Upper lobe of right lung (tissue), 1 donor: Measurements from ENCODE around the gene ZNF609. TPM values are rescaled to one million over a fixed set of nuclear protein-coding genes. Genes with fewer than 3 reads are reported as not detected.

Experiments
- ATAC-seq: fragments of 200-7000 bp; cut with Tn5 transposase; one replicate; pipeline ENCODE4 v1.9.1; 2020; ENCODE audit warnings: mild to moderate bottlenecking, moderate library complexity
- DNase-seq: peaks from one replicate; pipeline ENCODE4 v3.0.0-alpha.2; 2020
- H3K27ac ChIP-seq: fragments of 200-600 bp; one replicate; pipeline ENCODE4 v1.8.0; 2022
- H3K27me3 ChIP-seq: fragments of 200-600 bp; one replicate; pipeline ENCODE4 v1.8.0; 2022; ENCODE audit warnings: mild to moderate bottlenecking
- H3K36me3 ChIP-seq: fragments of 200-600 bp; one replicate; pipeline ENCODE4 v1.8.0; 2022
- H3K4me1 ChIP-seq: fragments of 200-600 bp; one replicate; pipeline ENCODE4 v1.8.0; 2022
- H3K4me3 ChIP-seq: fragments of 200-600 bp; one replicate; pipeline ENCODE4 v1.8.0; 2022; ENCODE audit warnings: mild to moderate bottlenecking
- H3K9me3 ChIP-seq: fragments of 200-600 bp; one replicate; pipeline ENCODE4 v1.8.0; 2022
- CTCF ChIP-seq: fragments of 200-600 bp; IDR thresholded peaks from one replicate; pipeline ENCODE4 v1.8.0; 2022; ENCODE audit warnings: antibody characterized with exemption
- intact Hi-C: fragments of 100-400 bp; cut with DNase I; formaldehyde crosslinking; loops from one replicate; pipeline ENCODE4 v1.11.0; 2022
- total RNA-seq: library from RNA; stranded (reverse); fragmentation: NEBNext Ultra II Directional; extraction: Animal tissue kit (Norgen Biotek cat#: 25700); gene quantifications from one replicate; pipeline ENCODE4 v1.2.1, GENCODE V29; 2021
- donor health status: DM: no; HTN: yes; CAD: no; lungs with severe emphysema.

ZNF609 gene
- total RNA-seq, 1 donor from 2014 or later, result 45.4 TPM

DNA sequence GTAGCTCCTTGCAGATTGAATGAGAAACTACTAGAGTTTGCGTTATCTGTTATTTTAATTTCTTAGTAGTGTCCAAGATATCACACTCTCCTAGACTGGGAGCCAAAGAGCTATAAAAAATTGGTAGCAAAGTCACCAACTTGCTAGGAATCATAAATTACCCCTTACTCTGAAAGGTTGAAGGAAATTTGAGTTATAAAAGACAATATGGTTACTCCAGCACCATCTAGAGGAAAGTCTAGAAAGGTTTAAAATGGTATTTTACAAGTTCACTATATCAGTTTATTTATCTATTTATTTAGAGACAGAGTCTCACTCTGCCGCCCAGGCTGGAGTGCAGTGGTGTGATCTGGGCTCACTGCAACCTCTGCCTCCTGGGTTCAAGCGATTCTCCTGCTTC, 193.4 kb downstream of the ZNF609 start:
- no peak for DNase-seq
- no peaks in the 10 kb centered on the region for H3K27me3 ChIP-seq
- intact Hi-C loops, result no loop called here
- no peaks in the 10 kb centered on the region for H3K9me3 ChIP-seq
- no peak overlapping the region for H3K4me3 ChIP-seq
- no peak overlapping the region for H3K27ac ChIP-seq
- no peaks in the 10 kb centered on the region for H3K36me3 ChIP-seq
- peak; percentile 42 for TF ChIP-seq CTCF
- ATAC-seq, result no peak
- H3K4me1 ChIP-seq, result peaks cover 27% of the 10 kb centered on the region

GRCh38 chr15:64656508-64656907, 196.1 kb downstream of the ZNF609 start:
- peaks cover 19% of the 10 kb centered on the region for H3K4me1 ChIP-seq
- no peak for TF ChIP-seq CTCF
- no peak overlapping the region for H3K4me3 ChIP-seq
- DNase-seq, result no peak
- H3K36me3 ChIP-seq, result no peaks in the 10 kb centered on the region
- ATAC-seq, result no peak
- intact Hi-C loops, result no loop called here
- H3K27ac ChIP-seq, result no peak overlapping the region
- H3K9me3 ChIP-seq, result no peaks in the 10 kb centered on the region
- no peaks in the 10 kb centered on the region for H3K27me3 ChIP-seq

- Histone ChIP-seq H3K4me1 (peaks cover 7% of the 10 kb centered on the region), H3K27ac (no peak overlapping the region), H3K36me3 (no peaks in the 10 kb centered on the region), H3K27me3 (no peaks in the 10 kb centered on the region), H3K4me3 (no peak overlapping the region), H3K9me3 (no peaks in the 10 kb centered on the region)
- no peak for ATAC-seq
- no peak for TF ChIP-seq CTCF
- intact Hi-C loops, result no loop called here
- DNase-seq, result no peak
Measured at GRCh38 chr15:64665179-64665578, 204.8 kb downstream of the ZNF609 start.

GRCh38 chr15:64667736-64668161, 207.4 kb downstream of the ZNF609 start:
- no peak for DNase-seq
- Histone ChIP-seq H3K36me3 (peaks cover 5% of the 10 kb centered on the region), H3K4me1 (peaks cover 7% of the 10 kb centered on the region), H3K9me3 (no peaks in the 10 kb centered on the region), H3K27me3 (no peaks in the 10 kb centered on the region), H3K27ac (no peak overlapping the region), H3K4me3 (no peak overlapping the region)
- ATAC-seq, result no peak
- intact Hi-C loops, result no loop called here
- TF ChIP-seq CTCF, result no peak

GRCh38 chr15:64673866-64674265, 213.5 kb downstream of the ZNF609 start:
- Histone ChIP-seq H3K27me3 (no peaks in the 10 kb centered on the region), H3K27ac (no peak overlapping the region), H3K9me3 (no peaks in the 10 kb centered on the region), H3K36me3 (peaks cover 51% of the 10 kb centered on the region), H3K4me1 (no peaks in the 10 kb centered on the region), H3K4me3 (no peak overlapping the region)
- no peak for ATAC-seq
- TF ChIP-seq CTCF, result no peak
- intact Hi-C loops, result no loop called here
- no peak for DNase-seq

GRCh38 chr15:64678126-64678819, 217.9 kb downstream of the ZNF609 start:
- Histone ChIP-seq H3K9me3 (no peaks in the 10 kb centered on the region), H3K36me3 (peaks cover 82% of the 10 kb centered on the region), H3K27me3 (no peaks in the 10 kb centered on the region), H3K4me1 (no peaks in the 10 kb centered on the region), H3K4me3 (no peak overlapping the region), H3K27ac (no peak overlapping the region)
- ATAC-seq, result no peak
- intact Hi-C loops, result no loop called here
- TF ChIP-seq CTCF, result no peak
- no peak for DNase-seq
